ENCODE measurements around the gene RAB6D.
"Not testable (repeated sequence)": the region's sequence is repeated elsewhere in the genome, so short reads cannot be mapped to it uniquely, and the experiment has no call there.

The RAB6D gene

GRCh38 chr2:131363213-131363612 is 755 bp downstream of the RAB6D start:
- not testable (repeated sequence) for DNase-seq

- not testable (repeated sequence) for DNase-seq
Observed at GRCh38 chr2:131361773-131362172, 2.2 kb downstream of the RAB6D start.

GRCh38 chr2:131353167-131353697 is 10.7 kb downstream of the RAB6D start:
- not testable (repeated sequence) for DNase-seq

GRCh38 chr2:131349021-131349420 is 14.9 kb downstream of the RAB6D start:
- no peak for DNase-seq

GRCh38 chr2:131347035-131347434 is 16.9 kb downstream of the RAB6D start:
- not testable (repeated sequence) for DNase-seq

- DNase-seq, result not testable (repeated sequence)
Observed at GRCh38 chr2:131339307-131339706, 24.7 kb downstream of the RAB6D start.

- DNase-seq, result peak; percentile 64
Observed at GRCh38 chr2:131335319-131335718, 28.6 kb downstream of the RAB6D start.

- DNase-seq, result not testable (repeated sequence)
Observed at GRCh38 chr2:131332709-131333108, 31.3 kb downstream of the RAB6D start.

- peak; percentile 40 for DNase-seq
Observed at GRCh38 chr2:131331000-131331399, 33.0 kb downstream of the RAB6D start.

GRCh38 chr2:131322209-131322608 is 41.8 kb downstream of the RAB6D start:
- DNase-seq, result no peak

- DNase-seq, result not testable (repeated sequence)
Observed at GRCh38 chr2:131321344-131321743, 42.6 kb downstream of the RAB6D start.

- DNase-seq, result not testable (repeated sequence)
Observed at GRCh38 chr2:131311001-131311400, 53.0 kb downstream of the RAB6D start.

Measured in NCI-H69 (cell line).